ENCODE results near the gene NFS1. TPM values are rescaled to one million over a fixed set of nuclear protein-coding genes. Genes with fewer than 3 reads are reported as not detected.
A peak's percentile ranks its signal among the peaks of the same experiment; 100 is the strongest.

The NFS1 gene
- total RNA-seq, 1 donor from 2014 or later, result 11.5 TPM

DNA sequence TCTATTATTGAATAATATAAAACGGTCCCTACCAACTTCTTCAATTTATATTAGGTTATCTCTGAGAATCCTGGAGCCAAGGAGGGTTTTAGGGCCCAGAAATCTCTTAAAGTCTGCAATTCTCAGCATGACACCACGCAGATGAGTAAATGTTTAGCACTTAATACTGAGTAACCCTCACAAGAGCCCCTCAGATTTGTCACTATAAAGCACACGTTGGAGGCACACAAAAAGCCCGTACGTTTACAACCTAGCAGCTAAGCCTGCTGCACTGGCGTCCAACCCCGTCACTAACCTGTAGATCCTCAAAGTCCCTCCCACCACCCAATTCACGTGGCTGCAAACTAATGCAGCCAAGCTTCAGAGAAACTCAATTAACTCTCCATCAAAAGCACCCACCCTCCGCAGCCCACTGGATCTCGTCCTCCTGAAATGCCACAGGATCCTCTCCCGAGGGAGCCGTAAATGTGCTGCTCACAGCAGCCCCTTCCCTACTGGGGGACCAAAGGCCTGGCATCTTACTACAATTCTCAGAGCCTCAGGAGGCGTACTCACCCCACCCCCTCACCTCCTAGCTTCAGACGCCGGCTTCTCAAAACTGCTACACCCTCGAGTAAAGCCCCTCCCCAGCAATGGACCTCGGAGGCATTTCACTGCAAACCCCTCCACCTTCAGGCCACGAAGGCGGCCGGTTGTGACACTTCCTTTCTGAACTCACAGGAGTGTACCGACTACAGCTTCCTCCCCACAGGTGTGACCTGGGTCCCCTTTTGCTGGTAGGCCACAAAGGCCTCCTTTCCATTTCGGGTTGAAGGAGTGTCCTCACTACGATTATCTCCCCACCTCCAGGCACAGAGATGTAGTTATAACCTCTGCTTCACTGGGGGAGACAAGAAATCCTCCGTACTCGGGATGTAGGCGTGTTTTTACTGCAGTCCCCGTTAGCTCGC, 35.4 kb downstream of the NFS1 start:
- peaks cover 25 to 38% (median 34%) of the 10 kb centered on the region in 3 donors for H3K4me1 ChIP-seq (ENCODE audit: control insufficient read depth in 3 of 3, insufficient read depth in 3 of 3, low read length in 3 of 3)
- peak overlapping the region; percentile 99 to 100 (median 100) for H3K9ac ChIP-seq (ENCODE audit: low read depth in 1 of 3, low read length in 3 of 3)
- H3K27ac ChIP-seq (ENCODE audit: low read depth, low read length), result peak overlapping the region; percentile 98
- H3K4me3 ChIP-seq (ENCODE audit: low read length in 3 of 3), result peak overlapping the region; percentile 99
- H3K27me3 ChIP-seq (ENCODE audit: control insufficient read depth in 3 of 3, insufficient read depth in 3 of 3, low read length in 3 of 3), result no peaks in the 10 kb centered on the region
- H3K9me3 ChIP-seq (ENCODE audit: control insufficient read depth in 3 of 3, low read length in 3 of 3), result no peaks in the 10 kb centered on the region
- H3K36me3 ChIP-seq (ENCODE audit: control insufficient read depth in 3 of 3, insufficient read depth in 3 of 3, low read length in 3 of 3), result peaks cover 2 to 5% (median 3%) of the 10 kb centered on the region in 3 donors

DNA sequence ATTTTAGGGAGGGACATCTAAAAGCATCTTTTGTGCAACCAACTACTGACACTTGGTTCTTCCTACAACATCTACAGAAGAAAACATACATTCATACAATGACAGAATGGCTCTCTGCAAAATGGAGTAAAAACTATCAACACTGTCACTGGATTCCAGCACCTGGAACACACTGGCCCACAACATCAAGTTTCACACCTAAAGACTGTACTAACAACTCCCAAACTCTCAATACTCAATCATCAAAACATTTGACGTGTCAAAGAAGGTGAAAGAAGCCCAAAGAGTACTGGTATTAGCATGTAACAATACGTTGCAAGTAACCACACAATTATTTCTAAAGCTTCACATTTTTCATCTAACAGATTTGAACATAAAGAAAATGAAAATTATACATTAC, 36.6 kb downstream of the NFS1 start:
- Histone ChIP-seq H3K4me1 (ENCODE audit: control insufficient read depth in 3 of 3, insufficient read depth in 3 of 3, low read length in 3 of 3) (peaks cover 26 to 39% (median 36%) of the 10 kb centered on the region in 3 donors), H3K4me3 (ENCODE audit: low read length in 3 of 3) (peak overlapping the region in 2 of 3 donors; percentile 15 to 27), H3K27ac (ENCODE audit: low read depth, low read length) (no peak overlapping the region), H3K36me3 (ENCODE audit: control insufficient read depth in 3 of 3, insufficient read depth in 3 of 3, low read length in 3 of 3) (no peaks in the 10 kb centered on the region), H3K9ac (ENCODE audit: low read depth in 1 of 3, low read length in 3 of 3) (peak overlapping the region; percentile 99 to 100 (median 100)), H3K9me3 (ENCODE audit: control insufficient read depth in 3 of 3, low read length in 3 of 3) (no peaks in the 10 kb centered on the region), H3K27me3 (ENCODE audit: control insufficient read depth in 3 of 3, insufficient read depth in 3 of 3, low read length in 3 of 3) (no peaks in the 10 kb centered on the region)

DNA sequence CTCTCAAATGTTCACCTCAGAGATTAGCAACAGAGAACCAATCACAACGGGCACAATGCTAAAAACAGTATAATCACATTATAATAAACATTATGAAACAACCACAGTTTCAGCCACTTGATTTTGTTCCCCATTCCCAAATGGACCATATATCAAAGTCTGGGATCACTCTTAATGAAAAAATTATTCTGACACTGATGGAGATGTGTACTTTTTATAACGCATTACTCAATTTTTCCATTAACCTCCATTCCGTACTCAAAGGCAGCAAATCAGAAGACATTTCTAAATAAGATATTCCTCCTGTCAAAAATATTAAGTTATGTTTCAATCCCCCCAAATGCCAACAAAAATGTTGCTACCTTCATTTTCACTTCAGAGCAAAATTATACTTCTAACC, 37.2 kb downstream of the NFS1 start:
- peak overlapping the region in 1 of 3 donors; percentile 57 for H3K4me3 ChIP-seq (ENCODE audit: low read length in 3 of 3)
- no peaks in the 10 kb centered on the region for H3K27me3 ChIP-seq (ENCODE audit: control insufficient read depth in 3 of 3, insufficient read depth in 3 of 3, low read length in 3 of 3)
- peak overlapping the region in 2 of 3 donors; percentile 13 to 99 for H3K9ac ChIP-seq (ENCODE audit: low read depth in 1 of 3, low read length in 3 of 3)
- H3K36me3 ChIP-seq (ENCODE audit: control insufficient read depth in 3 of 3, insufficient read depth in 3 of 3, low read length in 3 of 3), result no peaks in the 10 kb centered on the region
- H3K9me3 ChIP-seq (ENCODE audit: control insufficient read depth in 3 of 3, low read length in 3 of 3), result no peaks in the 10 kb centered on the region
- H3K27ac ChIP-seq (ENCODE audit: low read depth, low read length), result no peak overlapping the region
- peaks cover 29 to 44% (median 40%) of the 10 kb centered on the region in 3 donors for H3K4me1 ChIP-seq (ENCODE audit: control insufficient read depth in 3 of 3, insufficient read depth in 3 of 3, low read length in 3 of 3)

DNA sequence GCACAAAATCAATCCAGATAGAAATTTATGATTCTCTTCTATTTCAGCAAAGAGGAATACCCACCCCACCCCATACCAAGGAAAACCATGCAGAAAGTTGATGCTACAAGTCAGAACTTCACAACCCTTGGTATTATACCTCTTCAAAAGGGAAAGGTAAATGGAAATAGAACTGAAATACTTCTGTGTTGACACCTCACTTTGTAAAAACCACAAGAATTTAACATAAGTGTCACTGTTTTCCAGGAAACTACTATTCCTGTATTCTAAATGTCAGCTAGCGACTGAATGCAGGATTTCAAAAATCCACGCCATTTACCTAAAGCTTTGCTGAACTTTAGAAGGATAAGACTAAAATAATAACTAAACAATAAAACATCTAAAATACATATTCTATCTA, 38.1 kb downstream of the NFS1 start:
- Histone ChIP-seq H3K9ac (ENCODE audit: low read depth in 1 of 3, low read length in 3 of 3) (no peak overlapping the region), H3K4me3 (ENCODE audit: low read length in 3 of 3) (peak overlapping the region in 1 of 3 donors; percentile 57), H3K27me3 (ENCODE audit: control insufficient read depth in 3 of 3, insufficient read depth in 3 of 3, low read length in 3 of 3) (no peaks in the 10 kb centered on the region), H3K4me1 (ENCODE audit: control insufficient read depth in 3 of 3, insufficient read depth in 3 of 3, low read length in 3 of 3) (peaks cover 29 to 44% (median 40%) of the 10 kb centered on the region in 3 donors), H3K9me3 (ENCODE audit: control insufficient read depth in 3 of 3, low read length in 3 of 3) (no peaks in the 10 kb centered on the region), H3K36me3 (ENCODE audit: control insufficient read depth in 3 of 3, insufficient read depth in 3 of 3, low read length in 3 of 3) (no peaks in the 10 kb centered on the region), H3K27ac (ENCODE audit: low read depth, low read length) (no peak overlapping the region)

DNA sequence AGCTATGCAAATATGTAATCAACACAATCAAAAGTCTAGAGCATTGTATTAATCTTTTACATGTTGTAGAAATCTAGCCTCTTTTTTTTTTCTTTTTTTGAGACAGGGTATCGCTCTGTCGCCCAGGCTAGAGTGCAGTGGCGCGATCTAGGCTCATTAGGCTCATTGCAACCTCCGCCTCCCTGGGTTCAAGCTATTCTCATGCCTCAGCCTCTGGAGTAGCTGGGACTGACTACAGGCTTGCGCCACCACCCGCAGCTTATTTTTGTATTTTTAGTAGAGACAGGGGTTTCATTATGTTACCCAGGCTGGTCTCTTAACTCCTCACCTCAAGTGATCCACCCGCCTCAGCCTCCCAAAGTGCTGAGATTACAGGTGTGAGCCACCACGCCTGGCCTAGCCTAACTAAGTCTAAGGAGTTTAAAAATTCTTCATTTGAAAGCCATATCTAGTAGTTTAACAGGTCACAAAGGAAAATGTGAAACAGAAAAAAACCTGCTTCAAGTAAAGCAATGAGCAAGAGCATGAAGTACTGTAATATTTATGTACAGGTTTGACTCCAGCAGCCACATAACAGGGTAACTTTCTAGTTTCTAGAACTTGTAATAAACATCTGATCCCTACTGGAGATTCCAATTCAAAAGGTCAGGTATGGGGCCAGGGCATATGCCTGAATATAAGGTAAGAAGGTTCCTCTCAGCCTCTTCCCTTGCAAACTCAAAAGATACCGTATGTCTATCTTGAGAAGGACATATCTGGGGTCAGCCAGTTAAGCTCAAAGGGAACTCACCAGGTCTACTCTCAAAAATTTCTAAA, 38.8 kb downstream of the NFS1 start:
- H3K4me3 ChIP-seq (ENCODE audit: low read length in 3 of 3), result peak overlapping the region in 1 of 3 donors; percentile 12

DNA sequence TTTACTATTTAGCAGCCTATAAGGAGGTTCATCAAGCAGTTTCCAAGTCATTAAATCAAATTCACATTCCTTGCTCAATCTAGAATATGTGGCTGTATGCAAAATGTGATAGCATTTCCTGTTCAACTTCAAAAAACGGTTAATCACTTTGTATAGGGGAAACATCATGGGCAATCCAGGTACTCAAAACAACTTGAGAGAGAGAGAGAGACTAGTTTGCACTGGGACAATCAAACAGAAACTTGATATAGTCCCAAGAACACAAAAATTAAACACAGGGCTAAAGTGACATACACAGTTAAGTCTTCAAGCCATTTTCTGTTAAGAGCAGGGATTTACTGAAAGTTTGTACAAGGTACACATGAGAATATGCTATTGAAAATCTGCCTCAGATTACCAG, 41.9 kb downstream of the NFS1 start:
- peaks cover 19 to 24% (median 23%) of the 10 kb centered on the region in 3 donors for H3K36me3 ChIP-seq (ENCODE audit: control insufficient read depth in 3 of 3, insufficient read depth in 3 of 3, low read length in 3 of 3)
- H3K4me3 ChIP-seq (ENCODE audit: low read length in 3 of 3), result no peak overlapping the region
- no peaks in the 10 kb centered on the region for H3K27me3 ChIP-seq (ENCODE audit: control insufficient read depth in 3 of 3, insufficient read depth in 3 of 3, low read length in 3 of 3)
- H3K27ac ChIP-seq (ENCODE audit: low read depth, low read length), result no peak overlapping the region
- no peak overlapping the region for H3K9ac ChIP-seq (ENCODE audit: low read depth in 1 of 3, low read length in 3 of 3)
- H3K4me1 ChIP-seq (ENCODE audit: control insufficient read depth in 3 of 3, insufficient read depth in 3 of 3, low read length in 3 of 3), result peaks cover 21 to 32% (median 31%) of the 10 kb centered on the region in 3 donors
- H3K9me3 ChIP-seq (ENCODE audit: control insufficient read depth in 3 of 3, low read length in 3 of 3), result no peaks in the 10 kb centered on the region

More for the DNA sequence above, 38.8 kb downstream of the NFS1 start:
- H3K9me3 ChIP-seq (ENCODE audit: control insufficient read depth in 3 of 3, low read length in 3 of 3), result no peaks in the 10 kb centered on the region
- H3K36me3 ChIP-seq (ENCODE audit: control insufficient read depth in 3 of 3, insufficient read depth in 3 of 3, low read length in 3 of 3), result peaks cover 0 to under 1% (median 0%) of the 10 kb centered on the region in 3 donors
- peaks cover 29 to 44% (median 40%) of the 10 kb centered on the region in 3 donors for H3K4me1 ChIP-seq (ENCODE audit: control insufficient read depth in 3 of 3, insufficient read depth in 3 of 3, low read length in 3 of 3)
- H3K9ac ChIP-seq (ENCODE audit: low read depth in 1 of 3, low read length in 3 of 3), result no peak overlapping the region
- no peaks in the 10 kb centered on the region for H3K27me3 ChIP-seq (ENCODE audit: control insufficient read depth in 3 of 3, insufficient read depth in 3 of 3, low read length in 3 of 3)
- no peak overlapping the region for H3K27ac ChIP-seq (ENCODE audit: low read depth, low read length)

DNA sequence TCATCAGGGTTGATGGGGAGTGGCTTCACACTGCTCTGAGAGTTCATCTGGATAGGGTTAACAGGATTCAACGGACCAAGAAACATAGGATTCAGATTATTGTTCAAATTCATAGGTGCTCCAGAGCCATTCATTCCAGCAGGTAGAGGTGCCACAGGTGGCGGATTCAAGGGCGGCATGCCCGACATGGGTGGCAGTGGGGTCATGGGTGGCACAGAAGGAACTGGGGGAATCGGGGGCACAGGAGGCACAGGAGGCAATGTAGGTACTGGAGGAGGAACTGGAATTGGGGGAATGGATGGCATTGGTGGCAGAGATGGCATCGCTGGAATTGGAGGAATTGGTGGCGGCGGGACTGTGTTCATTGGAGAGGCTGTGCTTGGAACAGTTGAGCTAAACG, 44.7 kb downstream of the NFS1 start:
- no peaks in the 10 kb centered on the region for H3K9me3 ChIP-seq (ENCODE audit: control insufficient read depth in 3 of 3, low read length in 3 of 3)
- peaks cover 8 to 22% (median 12%) of the 10 kb centered on the region in 3 donors for H3K4me1 ChIP-seq (ENCODE audit: control insufficient read depth in 3 of 3, insufficient read depth in 3 of 3, low read length in 3 of 3)
- no peak overlapping the region for H3K27ac ChIP-seq (ENCODE audit: low read depth, low read length)
- no peak overlapping the region for H3K9ac ChIP-seq (ENCODE audit: low read depth in 1 of 3, low read length in 3 of 3)
- H3K36me3 ChIP-seq (ENCODE audit: control insufficient read depth in 3 of 3, insufficient read depth in 3 of 3, low read length in 3 of 3), result peaks cover 19 to 24% (median 23%) of the 10 kb centered on the region in 3 donors
- H3K4me3 ChIP-seq (ENCODE audit: low read length in 3 of 3), result no peak overlapping the region
- no peaks in the 10 kb centered on the region for H3K27me3 ChIP-seq (ENCODE audit: control insufficient read depth in 3 of 3, insufficient read depth in 3 of 3, low read length in 3 of 3)

DNA sequence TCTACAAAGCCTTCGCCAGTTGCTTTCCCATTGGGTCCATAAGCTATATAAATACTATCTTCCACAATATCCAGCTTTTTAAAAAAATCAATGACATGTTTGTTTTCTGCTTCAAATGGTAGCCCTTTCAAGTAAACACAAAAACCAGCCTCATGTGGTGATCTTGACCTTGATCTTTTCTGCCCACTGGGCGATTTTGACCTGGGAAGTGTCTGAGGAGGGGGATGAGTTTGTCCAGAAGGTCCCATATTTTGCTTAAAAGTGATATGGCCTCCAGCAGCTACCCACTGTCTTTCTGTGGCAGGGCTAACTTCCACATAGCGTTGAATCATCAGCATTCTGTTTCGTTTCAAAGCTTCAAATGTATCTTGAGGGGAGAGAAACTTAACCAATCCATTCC, 45.3 kb downstream of the NFS1 start:
- H3K9ac ChIP-seq (ENCODE audit: low read depth in 1 of 3, low read length in 3 of 3), result no peak overlapping the region
- H3K36me3 ChIP-seq (ENCODE audit: control insufficient read depth in 3 of 3, insufficient read depth in 3 of 3, low read length in 3 of 3), result peaks cover 19 to 24% (median 23%) of the 10 kb centered on the region in 3 donors
- no peak overlapping the region for H3K4me3 ChIP-seq (ENCODE audit: low read length in 3 of 3)
- H3K27ac ChIP-seq (ENCODE audit: low read depth, low read length), result no peak overlapping the region
- H3K4me1 ChIP-seq (ENCODE audit: control insufficient read depth in 3 of 3, insufficient read depth in 3 of 3, low read length in 3 of 3), result peaks cover 8 to 22% (median 10%) of the 10 kb centered on the region in 3 donors
- no peaks in the 10 kb centered on the region for H3K27me3 ChIP-seq (ENCODE audit: control insufficient read depth in 3 of 3, insufficient read depth in 3 of 3, low read length in 3 of 3)
- H3K9me3 ChIP-seq (ENCODE audit: control insufficient read depth in 3 of 3, low read length in 3 of 3), result no peaks in the 10 kb centered on the region

DNA sequence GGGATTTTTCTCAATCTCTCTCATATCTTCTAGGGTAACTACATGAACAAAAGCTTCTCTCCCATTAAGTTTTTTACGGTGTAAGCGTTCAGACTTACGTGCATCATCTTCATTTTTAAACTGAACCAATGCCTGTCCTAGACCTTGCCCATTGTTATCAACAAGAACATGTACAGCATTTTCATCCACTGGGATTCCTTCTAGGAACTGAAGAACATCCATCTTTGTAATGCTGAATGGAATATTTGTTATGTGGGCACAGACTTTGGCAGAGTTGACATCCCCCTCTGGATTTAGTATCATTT, 45.8 kb downstream of the NFS1 start:
- no peaks in the 10 kb centered on the region for H3K27me3 ChIP-seq (ENCODE audit: control insufficient read depth in 3 of 3, insufficient read depth in 3 of 3, low read length in 3 of 3)
- no peak overlapping the region for H3K9ac ChIP-seq (ENCODE audit: low read depth in 1 of 3, low read length in 3 of 3)
- peaks cover 6 to 22% (median 8%) of the 10 kb centered on the region in 3 donors for H3K4me1 ChIP-seq (ENCODE audit: control insufficient read depth in 3 of 3, insufficient read depth in 3 of 3, low read length in 3 of 3)
- peaks cover 19 to 24% (median 23%) of the 10 kb centered on the region in 3 donors for H3K36me3 ChIP-seq (ENCODE audit: control insufficient read depth in 3 of 3, insufficient read depth in 3 of 3, low read length in 3 of 3)
- no peak overlapping the region for H3K27ac ChIP-seq (ENCODE audit: low read depth, low read length)
- H3K4me3 ChIP-seq (ENCODE audit: low read length in 3 of 3), result no peak overlapping the region
- H3K9me3 ChIP-seq (ENCODE audit: control insufficient read depth in 3 of 3, low read length in 3 of 3), result no peaks in the 10 kb centered on the region

Data from skeletal muscle tissue (tissue), 4 donors.